H1 (cell line): ENCODE data around the gene GTPBP1. TPM values are rescaled to one million over a fixed set of nuclear protein-coding genes. Genes with fewer than 3 reads are reported as not detected.

ENCODE experiments used
- CTCF ChIA-PET: fragments of 300-600 bp; sonication (Branson Sonifier 250); formaldehyde crosslinking; loops from one replicate; lab custom pipeline; 2021; ENCODE audit not compliant: partially characterized antibody; lab: Charles Lee
- POLR2A ChIA-PET: fragments of 300-600 bp; sonication (Branson Sonifier 250); formaldehyde crosslinking; loops from one replicate; lab custom pipeline; 2021; ENCODE audit warnings: inconsistent platforms; ENCODE audit not compliant: partially characterized antibody; lab: Charles Lee
- DNase-seq, 2 experiments: peaks; one replicate each; pipeline versions ENCODE4 v3.0.0 to v3.0.0-alpha.2; 2010 to 2022; ENCODE audit warnings: low spot score in 2 of 2, low read depth in 1 of 2, mixed read lengths in 1 of 2
- FAIRE-seq: peaks from 2 replicates; lab custom pipeline; 2011; peaks lifted over from hg19 to GRCh38; lab: Jason Lieb, UNC
- H2AFZ ChIP-seq: 2 replicates; pipeline ENCODE4 v1.8.1; 2012; ENCODE audit warnings: low read length, inconsistent platforms
- H2AK5ac ChIP-seq: 2 replicates; pipeline ENCODE4 v1.6.1; 2013; ENCODE audit warnings: low read depth, low read length
- H2BK120ac ChIP-seq: replicated peaks from 2 replicates; pipeline ENCODE3; 2013; ENCODE audit warnings: low read depth, low read length, inconsistent platforms
- H2BK12ac ChIP-seq: 2 replicates; pipeline ENCODE4 v1.6.1; 2013; ENCODE audit warnings: low read depth, low read length
- H2BK15ac ChIP-seq: 2 replicates; pipeline ENCODE4 v1.6.1; 2013; ENCODE audit warnings: low read length
- H2BK20ac ChIP-seq: 2 replicates; pipeline ENCODE4 v1.6.1; 2013; ENCODE audit warnings: low read length
- H2BK5ac ChIP-seq: 2 replicates; pipeline ENCODE4 v1.6.1; 2013; ENCODE audit warnings: low read depth, low read length
- H3K14ac ChIP-seq: 2 replicates; pipeline ENCODE4 v1.6.1; 2013; ENCODE audit warnings: inconsistent platforms; ENCODE audit not compliant: insufficient read length
- H3K18ac ChIP-seq: 2 replicates; pipeline ENCODE4 v1.6.1; 2013; ENCODE audit warnings: low read length; ENCODE audit errors: extremely low read depth
- H3K23ac ChIP-seq: 2 replicates; pipeline ENCODE4 v1.6.1; 2013; ENCODE audit warnings: inconsistent platforms; ENCODE audit not compliant: insufficient read length
- H3K23me2 ChIP-seq: 2 replicates; pipeline ENCODE4 v1.6.1; 2013; ENCODE audit warnings: low read depth, low read length
- H3K27ac ChIP-seq: 2 replicates; pipeline ENCODE4 v1.6.1; 2011; ENCODE audit warnings: low read depth, low read length, inconsistent platforms
- H3K27me3 ChIP-seq, 4 experiments: replicated peaks in 1 of 4; 1 replicate in 1 of 4; 2 replicates in 3 of 4; pipeline versions ENCODE4 v1.6.1 to v1.8.1; 2011 to 2013; ENCODE audit warnings: low read length in 3 of 4, mild to moderate bottlenecking in 3 of 4, inconsistent platforms in 2 of 4, mixed read lengths in 2 of 4, moderate library complexity in 1 of 4; ENCODE audit not compliant: control insufficient read depth in 3 of 4, insufficient read depth in 3 of 4; ENCODE audit errors: extremely low read depth in 1 of 4
- H3K36me3 ChIP-seq, 4 experiments: 2 replicates each; pipeline versions ENCODE4 v1.6.1 to v1.8.1; 2011 to 2013; ENCODE audit warnings: mild to moderate bottlenecking in 4 of 4, low read length in 3 of 4, moderate library complexity in 2 of 4, control low read depth in 1 of 4, inconsistent platforms in 1 of 4; ENCODE audit not compliant: insufficient read depth in 4 of 4, control insufficient read depth in 2 of 4
- H3K4ac ChIP-seq: replicated peaks from 2 replicates; pipeline ENCODE3; 2013; ENCODE audit warnings: low read length, low read depth, mixed read lengths, inconsistent platforms; ENCODE audit not compliant: insufficient read length
- H3K4me1 ChIP-seq, 4 experiments: replicated peaks in 1 of 4; 1 replicate in 1 of 4; 2 replicates in 3 of 4; pipeline versions ENCODE4 v1.6.1 to v1.8.1; 2011 to 2013; ENCODE audit warnings: low read length in 3 of 4, inconsistent platforms in 2 of 4, mixed read lengths in 1 of 4; ENCODE audit not compliant: insufficient read depth in 4 of 4, control insufficient read depth in 3 of 4
- H3K4me2 ChIP-seq, 2 experiments: 2 replicates each; pipeline versions ENCODE4 v1.6.1 to v1.8.1; 2011 to 2013; ENCODE audit warnings: low read depth in 2 of 2, low read length in 2 of 2, control low read depth in 1 of 2, inconsistent platforms in 1 of 2, mild to moderate bottlenecking in 1 of 2; ENCODE audit not compliant: insufficient read depth in 1 of 2
- H3K4me3 ChIP-seq, 4 experiments: fragments of 200-600, 300-600 bp in 1 of 4; sonication (generic), shearing (Covaris generic), sonication (Bioruptor Twin) in 1 of 4; 2 replicates each; pipeline versions ENCODE4 v1.5.1 to v1.8.1; 2011 to 2016; ENCODE audit warnings: low read length in 4 of 4, low read depth in 3 of 4, control low read depth in 2 of 4, inconsistent platforms in 2 of 4, mild to moderate bottlenecking in 2 of 4, mixed read lengths in 1 of 4, moderate library complexity in 1 of 4; ENCODE audit not compliant: insufficient read depth in 2 of 4; ENCODE audit errors: extremely low read depth in 1 of 4
- H3K56ac ChIP-seq: replicated peaks from 2 replicates; pipeline ENCODE3; 2013; ENCODE audit warnings: low read depth, mild to moderate bottlenecking, mixed read lengths, low read length, inconsistent platforms; ENCODE audit not compliant: insufficient read length
- H3K79me1 ChIP-seq: 2 replicates; pipeline ENCODE4 v1.6.1; 2013; ENCODE audit warnings: low read depth, low read length, control low read depth
- H3K79me2 ChIP-seq, 2 experiments: 2 replicates each; pipeline versions ENCODE4 v1.6.1 to v1.8.1; 2012 to 2013; ENCODE audit warnings: low read length in 2 of 2, mild to moderate bottlenecking in 2 of 2, inconsistent platforms in 1 of 2; ENCODE audit not compliant: insufficient read depth in 2 of 2, control insufficient read depth in 1 of 2
- H3K9ac ChIP-seq, 4 experiments: replicated peaks in 1 of 4; 1 replicate in 1 of 4; 2 replicates in 3 of 4; pipeline versions ENCODE4 v1.6.1 to v1.8.1; 2011 to 2013; ENCODE audit warnings: low read depth in 3 of 4, low read length in 3 of 4, control low read depth in 2 of 4, mild to moderate bottlenecking in 2 of 4, moderate library complexity in 2 of 4, inconsistent platforms in 1 of 4; ENCODE audit errors: extremely low read depth in 1 of 4
- H3K9me3 ChIP-seq, 2 experiments: 2 replicates each; pipeline versions ENCODE4 v1.6.1 to v1.8.1; 2012 to 2013; ENCODE audit warnings: mild to moderate bottlenecking in 2 of 2, moderate library complexity in 2 of 2, control low read depth in 1 of 2, inconsistent platforms in 1 of 2, low read depth in 1 of 2, low read length in 1 of 2, mixed read lengths in 1 of 2; ENCODE audit not compliant: insufficient read depth in 2 of 2
- H4K20me1 ChIP-seq, 2 experiments: replicated peaks in 1 of 2; 2 replicates each; pipeline versions ENCODE3 to v1.8.1; 2011 to 2013; ENCODE audit warnings: inconsistent platforms in 2 of 2, low read length in 2 of 2, mild to moderate bottlenecking in 1 of 2; ENCODE audit not compliant: insufficient read depth in 2 of 2, control insufficient read depth in 1 of 2
- H4K5ac ChIP-seq: 2 replicates; pipeline ENCODE4 v1.6.1; 2013; ENCODE audit warnings: low read length, low read depth, mixed read lengths, inconsistent platforms; ENCODE audit not compliant: insufficient read length
- H4K8ac ChIP-seq: 2 replicates; pipeline ENCODE4 v1.8.0; 2013; ENCODE audit warnings: mild to moderate bottlenecking, moderate library complexity, low read length, inconsistent platforms; ENCODE audit not compliant: insufficient read depth; ENCODE audit errors: extremely low read depth
- H4K91ac ChIP-seq: replicated peaks from 2 replicates; pipeline ENCODE3; 2013; ENCODE audit warnings: low read length, mixed read lengths, inconsistent platforms; ENCODE audit not compliant: insufficient read length
- CHD1 ChIP-seq: IDR thresholded peaks from 2 replicates; pipeline ENCODE4 v1.6.1; 2012; ENCODE audit warnings: low read depth, low read length, improper control_type of control experiment
- JUND ChIP-seq: IDR thresholded peaks from 2 replicates; pipeline ENCODE4 v1.6.1; 2011; ENCODE audit warnings: mild to moderate bottlenecking, improper control_type of control experiment, low read length
- KDM4A ChIP-seq: IDR thresholded peaks from one replicate; pipeline ENCODE4 v1.7.1; 2012; ENCODE audit warnings: low read depth, mild to moderate bottlenecking, moderate library complexity, low read length, inconsistent platforms; ENCODE audit not compliant: severe bottlenecking
- TEAD4 ChIP-seq: IDR thresholded peaks from 2 replicates; pipeline ENCODE4 v1.6.1; 2012; ENCODE audit warnings: low read depth, low read length, inconsistent platforms, mixed read lengths
- WGBS, 2 experiments: shearing (Covaris generic) in 1 of 2; methylation state at CpG; one replicate each; pipeline versions ENCODE4 v1.1.6 to v1.1.7; 2013 to 2015; ENCODE audit warnings: low lambda C conversion rate in 2 of 2, mixed read lengths in 2 of 2, inconsistent platforms in 1 of 2, low coverage in 1 of 2, missing lambda C conversion rate in 1 of 2; ENCODE audit not compliant: insufficient replicate concordance in 2 of 2, insufficient coverage in 1 of 2, insufficient read length in 1 of 2; ENCODE audit errors: extremely low coverage in 1 of 2, missing lambda C conversion rate in 1 of 2; 5-methylcytosine and 5-hydroxymethylcytosine counted together
- polyA plus RNA-seq, 7 experiments: library from polyadenylated mRNA; depleted of rRNA in 3 of 7; stranded (reverse) in 5 of 7; unstranded in 2 of 7; fragments of >200 nt in 5 of 7; fragments of 200-250 nt in 2 of 7; gene quantifications; 1 replicate in 5 of 7; 2 replicates in 1 of 7; 4 replicates in 1 of 7; pipeline versions ENCODE4 v1.2.1 to v1.2.3, GENCODE V29; 2011 to 2013; ENCODE audit warnings: missing spikeins in 2 of 7, mixed read lengths in 2 of 7
- total RNA-seq: library from RNA; stranded (reverse); fragmentation: NEBNext Ultra II Directional; extraction: Animal tissue kit (Norgen Biotek cat#: 25700); gene quantifications from 2 replicates; pipeline ENCODE4 v1.2.1, GENCODE V29; 2021

Gene GTPBP1
- total and polyA plus RNA-seq, 2 of the 8 experiments (the other 6 are each of a cell fraction or from before 2014, with no cell fraction given): 53.1 to 91.8 TPM

GRCh38 chr22:38717244-38717643 lies 11.5 kb downstream of the GTPBP1 start:
- H2BK12ac ChIP-seq: no peak overlapping the region
- peaks cover 4 to 50% (median 21%) of the 10 kb centered on the region in 4 experiments; a peak in 6 of 8 replicates for H3K36me3 ChIP-seq
- H3K4me1 ChIP-seq: peaks cover 2 to 7% (median 6%) of the 10 kb centered on the region in 4 experiments
- no peak overlapping the region for H3K23ac ChIP-seq
- no peak overlapping the region for H3K4me2 ChIP-seq
- no peak overlapping the region for H4K8ac ChIP-seq
- no peak overlapping the region for H2BK5ac ChIP-seq
- H3K27ac ChIP-seq: no peak overlapping the region
- no peak overlapping the region for H2BK20ac ChIP-seq
- no peak overlapping the region for H2AFZ ChIP-seq
- CTCF ChIA-PET: interaction anchor here (1.3 to 10.8 kb wide), 2 partner anchors 18 to 108 kb away, joined by 3 to 116 read pairs; no protein-coding TSS in a partner anchor
- no peak overlapping the region for H3K9ac ChIP-seq
- peaks cover 3 to 24% of the 10 kb centered on the region in 2 experiments for H4K20me1 ChIP-seq
- peaks cover 3 to 37% of the 10 kb centered on the region in 2 experiments for H3K79me2 ChIP-seq
- no peak overlapping the region for H4K91ac ChIP-seq
- POLR2A ChIA-PET: interaction anchor here (1.5 to 5.1 kb wide), 4 partner anchors 11 to 35 kb away, joined by 6 to 39 read pairs (median 7); partner anchors contain the start of genes GTPBP1 and TOMM22
- no peaks in the 10 kb centered on the region for H3K23me2 ChIP-seq
- no peak overlapping the region for H3K56ac ChIP-seq
- no peak overlapping the region for H3K14ac ChIP-seq
- DNase-seq: no peak
- no peaks in the 10 kb centered on the region for H3K9me3 ChIP-seq
- no peak overlapping the region for H4K5ac ChIP-seq
- no peak overlapping the region for H3K18ac ChIP-seq
- no peak overlapping the region for H2BK120ac ChIP-seq
- H3K79me1 ChIP-seq: peaks cover 20% of the 10 kb centered on the region
- 91% methylated on average over 6 of the region's 6 CpGs; no CpG with 5 or more reads in 1 of the 2 experiments for WGBS, 2 experiments
- no peak overlapping the region for H3K4ac ChIP-seq
- no peak overlapping the region for H2AK5ac ChIP-seq
- H3K27me3 ChIP-seq: no peaks in the 10 kb centered on the region
- FAIRE-seq: no peak
- H3K4me3 ChIP-seq: no peak overlapping the region
- H2BK15ac ChIP-seq: no peak overlapping the region
- TF ChIP-seq TEAD4 (no peak), KDM4A (no peak), JUND (no peak), CHD1 (no peak)
